HG03175 (cell line): Measurements from ENCODE around the gene PPP2R2B.

Experiments used
- ATAC-seq: cut with Tn5 transposase; IDR thresholded peaks from one replicate; pipeline ENCODE4 v1.9.1; 2021; ENCODE audit warnings: mild to moderate bottlenecking, moderate library complexity; ENCODE audit not compliant: unreplicated experiment

Gene PPP2R2B

DNA sequence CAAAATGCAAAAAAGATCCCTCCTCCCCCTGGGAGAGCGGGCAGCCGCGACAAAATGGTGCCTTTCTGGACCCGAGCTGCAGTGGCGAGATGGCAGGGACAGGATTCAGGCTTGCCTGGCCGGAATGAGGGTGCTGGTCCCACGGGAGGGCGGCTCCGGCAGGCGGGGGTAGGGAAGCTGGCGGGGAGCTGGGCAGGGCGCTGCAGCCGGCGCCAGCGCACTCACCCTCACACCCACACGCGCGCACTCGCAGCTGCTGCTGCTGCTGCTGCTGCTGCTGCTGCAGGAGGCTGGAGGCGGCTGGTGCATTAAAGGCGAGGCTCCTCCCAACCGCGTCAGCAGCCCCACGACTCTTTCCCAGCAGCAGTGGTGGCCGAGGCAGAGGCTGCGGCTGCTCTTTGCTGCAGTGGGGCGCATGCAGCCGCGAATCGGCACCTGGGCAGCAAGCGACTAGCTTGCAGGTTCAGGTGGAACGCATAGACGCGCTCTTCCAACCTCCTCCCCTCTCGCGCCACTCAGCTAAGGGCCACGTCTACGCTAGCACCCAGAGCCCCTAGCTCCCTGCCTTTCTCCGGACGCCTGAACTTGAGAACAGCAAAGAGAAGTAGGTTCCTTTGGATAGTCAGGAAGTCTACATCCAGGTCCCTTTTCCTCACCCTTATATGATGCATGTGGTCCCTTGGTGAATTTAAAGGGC is at the start of gene PPP2R2B:
Gene PPP2R2B (minus strand): TSS at position 282 of the 697 bp plus-strand sequence.
- no peak for ATAC-seq

DNA sequence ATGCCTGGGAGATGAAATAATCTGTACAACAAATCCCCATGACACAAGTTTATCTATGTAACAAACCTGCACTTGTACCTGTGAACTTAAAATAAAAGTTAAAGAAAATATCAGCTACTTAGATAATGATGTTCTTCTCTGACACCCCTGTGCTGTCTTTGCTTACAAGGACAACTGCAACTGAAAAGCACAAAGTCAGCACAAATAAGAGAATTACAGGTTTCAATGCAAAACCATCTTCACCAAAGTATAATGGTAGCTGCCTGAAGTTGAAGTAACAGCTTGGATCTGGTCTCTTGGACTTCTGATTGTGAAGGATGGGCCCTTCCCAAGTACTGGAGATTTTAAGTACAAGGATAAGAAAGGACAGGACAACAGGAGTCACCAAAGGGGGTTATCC is 45.6 kb upstream of the PPP2R2B start:
- no peak for ATAC-seq

DNA sequence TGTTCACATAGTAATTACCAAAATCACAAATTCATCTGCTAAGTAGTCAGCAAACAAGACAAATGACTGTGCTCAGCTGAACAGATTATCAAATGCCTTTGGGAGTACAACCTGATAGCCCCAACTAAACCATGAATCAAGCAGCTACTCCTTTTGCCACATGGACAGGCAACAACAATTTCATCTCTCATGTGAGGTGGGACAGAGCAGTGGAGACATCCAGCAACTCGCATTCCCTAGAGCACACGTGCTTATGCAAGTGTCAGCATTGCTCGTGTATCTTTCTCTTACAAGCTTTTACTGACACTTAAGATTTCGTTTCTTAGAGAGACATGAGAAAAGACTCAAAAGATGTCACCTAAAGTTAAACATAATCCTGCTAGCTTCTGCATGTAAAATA is 42.7 kb upstream of the PPP2R2B start:
- no peak for ATAC-seq

DNA sequence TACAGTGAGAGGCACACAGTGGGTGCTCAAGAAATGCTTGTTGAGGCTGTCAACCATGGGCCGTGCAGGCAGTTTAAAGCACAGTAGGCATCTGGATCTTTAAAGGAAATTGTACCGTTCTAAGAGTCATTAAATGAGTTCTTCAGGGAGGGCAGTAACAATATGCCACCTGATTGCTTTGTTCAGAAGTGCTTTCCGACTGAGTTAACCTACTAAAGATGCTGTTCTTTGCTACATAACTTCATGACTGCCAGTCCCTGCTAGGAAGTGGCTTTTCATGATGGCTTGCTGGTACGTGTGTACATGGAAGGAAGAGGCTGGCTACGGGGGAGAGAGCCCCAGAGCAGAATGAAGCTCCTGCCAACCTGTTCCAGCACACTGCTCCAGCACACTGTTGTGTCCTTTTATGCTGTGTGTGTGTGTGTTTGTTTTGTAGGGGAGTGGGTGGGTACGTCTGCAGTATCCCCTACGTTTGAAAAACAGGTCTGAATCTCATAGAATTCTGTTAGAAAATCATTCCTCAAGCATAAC is 41.9 kb upstream of the PPP2R2B start:
- ATAC-seq, result no peak

DNA sequence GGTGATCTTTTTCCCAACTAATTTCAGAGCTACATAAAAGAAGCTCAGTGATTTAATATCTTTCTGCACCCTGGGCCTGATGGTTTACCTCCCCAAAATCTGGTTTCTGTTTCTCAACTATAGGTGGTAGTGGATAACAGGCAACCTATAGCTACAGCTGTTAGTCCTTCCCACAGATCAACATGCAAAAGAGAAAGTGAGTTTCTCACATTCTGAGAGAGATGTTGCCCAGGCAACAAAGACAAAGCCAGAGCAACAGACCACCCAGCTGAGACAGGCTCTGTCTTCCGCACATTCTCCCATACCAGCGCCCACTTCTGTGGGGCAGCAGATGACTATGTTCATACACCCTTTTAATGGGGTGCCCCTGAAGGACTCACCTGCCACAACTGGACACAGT is 40.7 kb upstream of the PPP2R2B start:
- no peak for ATAC-seq

DNA sequence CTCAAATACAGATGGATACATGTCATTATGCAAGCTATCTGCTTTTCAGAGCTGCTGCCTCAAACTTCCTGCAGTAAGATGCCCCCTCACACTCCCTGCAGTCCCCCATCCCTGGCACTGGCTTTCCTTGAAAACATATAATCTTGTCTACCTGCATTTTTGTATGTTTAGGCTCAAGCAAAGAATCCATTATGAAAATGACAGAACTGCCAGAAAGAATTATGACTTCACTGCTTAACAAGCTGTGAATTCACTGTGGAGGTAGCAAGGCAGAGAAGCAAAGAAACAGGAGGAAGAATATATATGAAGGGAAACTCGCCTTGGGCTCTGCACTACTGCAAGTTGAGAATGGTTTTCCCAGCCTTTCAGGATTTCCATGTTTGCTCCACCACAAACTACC is 39.4 kb upstream of the PPP2R2B start:
- no peak for ATAC-seq

DNA sequence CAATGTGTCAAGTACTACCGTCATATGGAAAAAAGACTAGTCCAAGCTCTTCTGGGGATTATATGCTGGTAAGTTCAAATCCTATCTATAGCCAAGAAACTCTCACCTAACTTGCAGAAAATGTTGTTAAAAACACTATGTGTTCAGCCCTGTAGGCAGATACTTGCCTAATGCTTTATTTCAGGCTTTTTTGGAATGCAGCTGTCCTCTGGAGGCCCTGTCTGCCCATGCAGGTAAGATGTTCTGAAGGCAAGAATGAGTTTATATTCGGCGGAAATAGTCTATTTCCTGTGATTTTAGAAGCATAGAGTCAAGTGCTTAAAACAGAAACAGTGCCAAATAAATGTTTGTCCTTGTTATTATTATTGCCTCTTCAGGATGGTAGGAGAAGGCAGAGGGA is 34.3 kb upstream of the PPP2R2B start:
- ATAC-seq, result no peak

DNA sequence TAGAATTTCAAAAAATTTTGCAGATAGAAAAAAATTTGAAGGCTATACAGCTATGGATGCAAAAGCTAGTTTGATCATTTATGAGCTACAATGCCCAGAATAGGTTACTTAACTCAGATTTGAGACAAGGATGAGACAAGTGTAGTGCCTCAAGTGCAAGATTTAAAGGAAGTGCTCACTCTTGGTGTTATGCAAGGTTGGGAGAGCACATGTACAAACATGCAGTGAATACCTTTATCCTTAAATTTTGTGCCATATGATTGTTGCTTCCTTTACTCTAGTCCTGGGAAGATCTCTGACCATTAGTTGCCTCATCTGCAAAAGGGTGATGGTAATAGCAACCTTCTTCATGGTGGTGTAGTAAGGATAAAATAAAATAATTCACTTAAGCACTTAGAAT is 31.7 kb upstream of the PPP2R2B start:
- no peak for ATAC-seq

DNA sequence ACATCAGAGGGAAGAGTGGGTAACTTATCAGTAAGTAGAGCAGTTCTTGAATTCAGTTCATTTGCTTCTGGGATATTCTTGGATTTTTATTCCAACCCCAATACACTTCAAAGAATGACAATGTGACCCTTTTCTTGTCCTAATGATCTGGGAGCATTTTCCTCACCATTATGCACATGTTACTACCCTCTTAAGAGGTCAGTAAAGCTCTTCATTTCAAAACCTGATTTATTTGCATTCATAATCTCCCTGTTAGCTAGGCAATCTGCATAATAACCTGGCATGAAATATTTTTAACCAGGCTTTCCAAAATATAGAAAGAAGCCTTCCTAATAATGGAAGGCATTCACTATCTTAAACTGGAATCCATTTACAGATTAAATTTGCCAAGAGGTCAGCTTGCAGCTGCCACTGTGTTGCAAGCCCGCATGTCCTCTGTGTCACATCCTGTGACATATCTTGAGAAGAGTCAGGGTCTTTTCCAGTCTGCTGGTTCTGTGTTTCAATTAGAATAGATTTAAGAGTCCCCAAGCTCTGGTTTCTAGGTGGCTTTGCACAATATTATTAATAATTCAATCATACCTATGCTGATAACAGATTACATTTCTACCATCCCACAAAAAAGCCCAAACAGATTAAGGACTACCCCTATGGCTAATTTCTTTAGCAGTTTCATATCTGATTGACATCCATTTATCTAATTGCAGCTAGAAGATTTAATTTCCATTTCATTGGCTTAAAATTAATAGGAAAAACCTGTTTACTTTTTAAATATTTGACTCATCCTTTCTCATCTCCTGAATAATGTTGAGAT is 30.9 kb upstream of the PPP2R2B start:
- no peak for ATAC-seq

DNA sequence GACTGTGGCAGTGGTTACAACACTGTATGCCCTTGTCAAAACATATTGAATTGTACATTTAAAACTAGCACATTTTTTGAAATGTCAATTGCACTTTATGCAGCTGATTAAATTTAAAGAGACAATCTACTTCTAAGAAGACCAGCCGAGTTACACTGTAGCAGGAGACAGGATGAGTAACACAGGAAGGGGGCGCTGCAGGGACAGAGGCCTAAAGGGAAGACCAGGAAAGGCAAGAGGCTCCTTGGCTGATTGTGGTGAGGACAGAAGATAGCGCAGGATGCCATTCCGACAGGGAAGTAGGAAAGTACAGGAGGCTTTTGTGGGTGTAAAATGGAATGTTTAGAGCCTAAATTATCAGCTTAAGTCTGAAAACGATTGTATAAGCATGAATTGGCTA is 28.2 kb upstream of the PPP2R2B start:
- ATAC-seq, result no peak

DNA sequence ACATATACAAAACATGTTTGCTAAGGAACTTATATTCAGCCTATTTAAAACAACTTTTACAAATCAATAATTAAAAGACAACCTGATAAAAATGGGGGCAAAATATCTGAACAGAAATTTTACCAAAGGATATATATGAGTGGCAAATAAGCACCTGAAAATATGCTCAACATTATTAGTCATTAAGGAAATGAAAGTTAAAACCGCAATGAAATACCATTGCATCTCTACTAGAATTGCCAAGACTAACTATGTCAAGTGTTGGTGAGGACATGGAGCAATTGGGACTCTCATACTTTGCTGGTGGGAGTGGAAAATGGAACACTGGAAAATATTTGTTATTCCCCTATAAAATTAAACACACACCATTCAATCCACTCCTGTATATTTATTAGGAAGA is 26.3 kb upstream of the PPP2R2B start:
- ATAC-seq, result no peak

DNA sequence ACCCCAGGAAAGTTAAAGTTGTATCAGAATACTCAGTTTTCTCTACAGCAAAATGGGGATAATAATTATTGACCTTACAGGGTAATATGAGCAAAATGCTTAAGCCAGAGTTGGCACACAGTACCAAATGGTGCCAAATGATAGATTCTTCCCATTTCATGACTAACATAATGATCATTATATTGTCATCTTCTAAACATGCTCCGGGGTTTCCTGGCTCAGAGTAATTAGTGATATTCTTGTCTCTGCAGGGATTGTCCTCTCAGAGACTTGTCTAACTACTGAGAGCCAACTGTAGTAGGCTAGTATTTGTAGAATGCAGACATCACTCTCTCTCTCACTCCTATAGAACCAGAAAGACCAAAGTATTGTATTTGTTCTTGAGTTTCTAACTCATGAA is 25.2 kb upstream of the PPP2R2B start:
- no peak for ATAC-seq

DNA sequence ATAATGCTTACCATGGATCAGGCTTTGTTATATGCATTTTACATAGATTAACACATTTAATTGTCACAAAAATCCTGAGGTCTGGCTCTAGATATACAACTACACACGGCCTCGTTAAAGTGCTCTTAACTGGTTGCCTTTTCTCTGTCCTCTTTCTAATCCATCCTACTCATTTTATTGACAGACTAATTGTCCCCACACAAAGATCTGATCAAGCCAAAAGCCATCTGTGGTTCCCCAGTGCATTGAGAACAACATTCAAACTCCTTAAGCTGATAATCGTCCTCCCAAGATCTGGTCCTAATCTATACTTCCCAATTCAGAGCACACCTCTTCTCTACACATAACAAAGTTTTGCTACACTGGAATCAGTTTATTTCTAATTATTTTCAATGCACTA is 23.9 kb upstream of the PPP2R2B start:
- ATAC-seq, result no peak

DNA sequence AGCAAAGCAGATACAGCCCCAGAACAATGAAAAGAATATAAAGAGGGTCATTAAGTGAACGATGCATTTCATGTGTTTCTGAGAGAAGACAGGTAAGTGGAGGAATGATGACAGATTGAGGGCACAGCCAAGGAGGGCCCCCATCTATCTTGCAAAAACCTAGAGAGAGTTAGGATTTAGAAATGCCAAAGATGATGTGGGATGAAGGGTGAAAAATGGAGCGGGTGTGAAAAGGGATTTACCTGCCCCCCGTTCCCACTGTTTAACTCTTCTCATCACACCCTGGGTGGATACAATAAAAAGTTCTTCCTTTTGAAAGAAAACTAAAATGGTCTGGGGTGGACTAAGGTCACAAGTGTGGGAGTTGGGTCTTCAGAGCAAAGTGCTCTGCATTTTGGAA is 18.5 kb upstream of the PPP2R2B start:
- no peak for ATAC-seq

DNA sequence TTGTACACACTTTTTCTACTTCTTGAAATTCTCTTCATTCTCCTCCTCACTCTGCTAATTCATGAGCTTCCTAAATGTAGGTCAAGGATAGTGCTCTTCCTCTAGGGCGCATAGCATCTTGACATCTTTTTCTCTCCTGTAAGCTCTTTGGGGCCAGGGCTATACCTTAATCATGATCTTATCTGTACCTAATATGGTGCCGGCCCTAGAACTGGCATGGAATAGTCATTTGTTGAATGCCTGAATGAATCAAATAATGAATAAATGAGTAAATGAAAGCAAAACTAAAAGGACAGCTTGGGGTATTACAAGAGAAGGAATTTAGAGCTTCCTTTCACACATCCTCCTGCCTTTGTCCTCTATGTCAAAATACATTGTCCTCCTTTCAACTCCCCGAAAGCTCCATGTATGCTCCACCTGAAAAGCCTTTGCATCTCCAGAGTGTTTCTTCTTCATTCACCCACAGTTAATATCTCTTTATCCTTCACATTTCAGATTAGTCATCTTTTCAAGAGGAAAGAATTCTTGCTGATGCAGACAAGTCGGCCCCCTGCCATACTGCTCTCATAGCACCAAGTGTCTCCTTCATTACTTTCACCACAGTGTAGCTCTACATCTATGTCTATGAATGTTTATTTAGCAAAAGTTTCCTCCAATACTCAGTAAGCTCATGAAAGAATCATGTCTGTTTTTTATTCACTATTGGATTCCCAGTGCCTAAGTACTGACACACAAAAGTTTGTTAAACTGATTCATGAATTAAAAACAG is 16.4 kb upstream of the PPP2R2B start:
- ATAC-seq, result no peak

DNA sequence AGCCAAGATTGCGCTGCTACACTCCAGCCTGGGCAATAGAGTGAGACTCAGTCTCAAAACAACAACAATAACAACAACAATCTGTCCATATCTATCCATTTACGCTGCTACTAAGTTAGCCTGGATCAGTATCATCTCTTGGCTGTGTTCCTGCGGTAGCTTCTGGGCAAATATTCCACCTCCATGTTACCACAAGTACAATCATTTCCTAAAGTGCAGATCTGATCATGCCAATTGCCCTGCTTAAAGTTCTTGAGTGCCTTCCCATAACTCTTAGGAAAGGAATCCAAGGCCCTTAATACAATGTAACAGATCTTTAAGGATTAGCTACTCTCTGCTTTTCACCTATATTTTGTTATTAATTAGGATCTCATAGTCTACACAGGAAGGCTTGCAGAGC is 15.4 kb upstream of the PPP2R2B start:
- ATAC-seq, result no peak

DNA sequence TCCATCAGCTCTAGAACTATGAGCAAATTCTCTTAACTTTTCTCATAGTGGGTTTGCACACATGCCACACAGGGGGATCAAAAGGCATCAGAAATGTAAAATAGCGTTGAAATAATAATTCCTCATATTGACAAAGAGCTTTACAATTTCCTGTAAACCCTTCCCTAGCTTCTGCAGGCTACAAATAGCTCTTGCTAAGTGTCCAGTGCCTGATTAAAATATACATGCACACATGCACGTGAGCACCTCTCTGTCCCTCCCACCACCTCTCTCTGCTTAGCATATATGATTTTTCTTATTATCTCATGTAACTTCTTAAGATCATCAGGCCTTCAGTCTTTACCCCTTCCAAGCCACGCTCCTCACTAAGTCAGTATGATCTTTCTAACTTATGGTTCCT is 13.7 kb upstream of the PPP2R2B start:
- ATAC-seq, result no peak

DNA sequence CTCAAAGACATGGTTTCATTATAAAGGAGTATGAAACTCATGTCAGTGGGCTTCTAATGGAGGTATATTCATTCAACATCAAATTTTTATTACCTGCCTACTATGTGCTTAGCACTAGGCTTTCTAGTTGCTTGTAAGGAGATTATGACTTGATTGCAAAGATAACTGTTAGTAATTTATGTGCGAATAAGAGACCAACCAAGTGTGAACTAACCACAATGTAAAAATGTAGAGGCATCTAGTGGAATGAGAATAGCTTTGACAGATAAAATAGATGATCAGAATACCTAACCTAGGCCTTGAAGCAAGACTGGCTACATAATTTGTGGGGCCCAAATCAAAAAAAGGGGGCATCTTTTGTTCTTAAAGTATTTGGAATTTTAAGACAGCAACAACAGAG is 13.0 kb upstream of the PPP2R2B start:
- ATAC-seq, result no peak

DNA sequence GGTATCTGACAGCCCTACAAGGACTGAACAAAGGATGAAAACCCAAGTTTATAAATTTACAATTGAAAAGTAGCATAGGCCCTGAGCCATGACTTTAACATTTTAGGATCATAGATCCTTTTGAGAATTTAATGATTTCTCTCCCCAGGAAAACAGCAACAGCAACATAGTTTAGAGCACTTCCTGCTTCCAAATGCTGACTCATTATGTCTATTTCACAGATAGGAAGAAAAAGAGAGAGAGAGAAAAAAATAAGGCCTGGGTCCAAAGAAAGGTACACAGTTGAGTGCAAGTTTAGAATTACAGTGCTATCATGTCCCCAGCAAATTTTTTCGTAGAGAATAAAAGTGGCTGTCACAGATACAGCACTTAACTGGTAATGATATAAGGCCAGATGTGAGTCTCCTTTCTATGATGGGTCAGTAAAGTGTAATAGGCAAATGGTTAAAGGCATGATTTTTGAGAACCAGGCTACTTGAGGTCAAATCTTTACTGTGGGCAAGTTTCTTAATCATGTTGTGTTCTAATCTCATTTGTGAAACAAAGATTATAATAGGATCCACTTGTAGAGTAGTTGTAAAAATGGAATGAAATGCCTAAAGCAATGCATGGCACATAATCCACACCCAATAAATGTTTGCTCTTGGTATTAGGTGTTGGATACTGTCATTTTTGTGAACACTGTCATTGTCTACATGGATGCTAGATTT is 12.3 kb upstream of the PPP2R2B start:
- ATAC-seq, result no peak

DNA sequence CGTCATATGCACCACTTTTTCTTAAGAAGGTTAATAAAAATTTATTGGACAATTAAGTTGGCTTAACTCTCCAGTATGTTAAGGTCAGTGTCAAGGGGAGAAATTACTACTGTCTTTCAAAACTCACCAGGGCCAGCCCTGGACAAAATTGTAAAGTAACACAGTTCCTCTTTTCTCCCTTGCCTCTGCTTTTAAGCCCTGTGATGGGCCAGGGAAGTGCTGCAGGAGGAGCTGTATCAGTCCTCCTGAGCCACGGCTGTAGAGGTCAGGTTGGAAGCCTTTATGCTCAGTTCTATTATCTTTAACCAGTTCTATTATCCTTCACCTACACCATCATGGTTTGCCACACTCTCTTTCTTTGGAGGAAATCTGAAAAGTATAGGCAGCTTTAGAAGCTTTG is 11.5 kb upstream of the PPP2R2B start:
- no peak for ATAC-seq

DNA sequence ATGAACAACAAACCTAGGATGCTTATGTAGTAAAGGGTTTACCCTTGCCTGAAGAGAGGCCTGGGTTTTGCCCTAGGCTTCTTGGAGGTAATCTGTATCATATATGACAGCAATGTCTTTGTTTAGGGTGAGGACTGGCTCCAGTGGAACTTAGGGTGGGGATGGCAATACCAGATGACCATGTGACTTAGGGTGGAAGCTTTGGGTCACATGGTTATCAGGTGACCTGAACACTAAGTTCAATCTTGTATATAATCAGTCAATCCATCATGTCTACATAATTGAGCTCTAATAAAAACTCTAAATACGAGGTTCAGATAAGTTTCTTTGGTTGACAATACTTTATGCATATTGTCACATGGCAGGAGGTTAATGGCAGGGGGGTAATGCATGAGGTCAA is 10.6 kb upstream of the PPP2R2B start:
- ATAC-seq, result no peak
